SK-N-SH treated with all-trans-retinoic acid at 6 μM for 48 hours (cell line): Measurements from ENCODE around the gene WIPF1.
"Not testable (repeated sequence)": the region's sequence is repeated elsewhere in the genome, so short reads cannot be mapped to it uniquely, and the experiment has no call there.

ENCODE experiments used
- ATAC-seq: fragments of 200-7000 bp; cut with Tn5 transposase; 3 replicates; pipeline ENCODE4 v1.9.1; 2020; ENCODE audit warnings: mild to moderate bottlenecking, moderate library complexity
- ARNTL ChIP-seq: fragments of 450-650 bp; formaldehyde crosslinking; IDR thresholded peaks from 2 replicates; pipeline ENCODE4 v1.5.0; 2020; ENCODE audit warnings: low read depth, mild to moderate bottlenecking, moderate library complexity, borderline replicate concordance
- BACH2 ChIP-seq: fragments of 250-450 bp; sonication (Bioruptor Pico); IDR thresholded peaks from 2 replicates; pipeline ENCODE4 v1.9.0; 2021; ENCODE audit warnings: mild to moderate bottlenecking, borderline replicate concordance
- CSDC2 ChIP-seq: fragments of 250-450 bp; sonication (Bioruptor Pico); IDR thresholded peaks from 2 replicates; pipeline ENCODE4 v1.5.0; 2020; ENCODE audit warnings: mild to moderate bottlenecking, moderate library complexity
- ESRRG ChIP-seq: fragments of 250-450 bp; sonication (Bioruptor Pico); IDR thresholded peaks from 2 replicates; pipeline ENCODE4 v1.6.1; 2021; ENCODE audit warnings: mild to moderate bottlenecking
- GLIS3 ChIP-seq: fragments of 250-450 bp; sonication (Bioruptor Pico); IDR thresholded peaks from 2 replicates; pipeline ENCODE4 v1.5.0; 2020; ENCODE audit warnings: mild to moderate bottlenecking, moderate library complexity
- ISL1 ChIP-seq: fragments of 250-450 bp; sonication (Bioruptor Pico); IDR thresholded peaks from 2 replicates; pipeline ENCODE4 v2.1.2; 2022; ENCODE audit warnings: mild to moderate bottlenecking, moderate library complexity
- OSR1 ChIP-seq: fragments of 250-450 bp; sonication (Bioruptor Pico); IDR thresholded peaks from 2 replicates; pipeline ENCODE4 v1.8.0; 2022; ENCODE audit warnings: moderate library complexity, mild to moderate bottlenecking, inconsistent platforms
- PPARA ChIP-seq: fragments of 250-450 bp; sonication (Bioruptor Pico); IDR thresholded peaks from 2 replicates; pipeline ENCODE4 v1.5.0; 2020; ENCODE audit warnings: mild to moderate bottlenecking, borderline replicate concordance
- RARB ChIP-seq: fragments of 250-450 bp; sonication (Bioruptor Pico); IDR thresholded peaks from 2 replicates; pipeline ENCODE4 v1.8.0; 2021; ENCODE audit warnings: mild to moderate bottlenecking, moderate library complexity
- SNAI2 ChIP-seq: fragments of 250-450 bp; sonication (Bioruptor Pico); IDR thresholded peaks from 2 replicates; pipeline ENCODE4 v1.5.0; 2020; ENCODE audit warnings: mild to moderate bottlenecking, moderate library complexity
- TCF4 ChIP-seq: fragments of 250-450 bp; sonication (Bioruptor Pico); IDR thresholded peaks from 2 replicates; pipeline ENCODE4 v1.8.0; 2021; ENCODE audit warnings: mild to moderate bottlenecking, moderate library complexity, borderline replicate concordance
- TOX ChIP-seq: fragments of 250-450 bp; sonication (Bioruptor Pico); IDR thresholded peaks from 2 replicates; pipeline ENCODE4 v1.8.0; 2021; ENCODE audit warnings: mild to moderate bottlenecking, moderate library complexity, borderline replicate concordance
- ZC3H10 ChIP-seq: fragments of 250-450 bp; sonication (Bioruptor Pico); IDR thresholded peaks from 2 replicates; pipeline ENCODE4 v1.5.1; 2021; ENCODE audit warnings: mild to moderate bottlenecking, moderate library complexity
- ZFP3 ChIP-seq: fragments of 250-450 bp; sonication (Bioruptor Pico); IDR thresholded peaks from 2 replicates; pipeline ENCODE4 v1.5.0; 2020; ENCODE audit warnings: mild to moderate bottlenecking, moderate library complexity
- ZFP30 ChIP-seq: fragments of 450-650 bp; formaldehyde crosslinking; IDR thresholded peaks from 2 replicates; pipeline ENCODE4 v1.5.0; 2022; ENCODE audit warnings: mild to moderate bottlenecking, moderate library complexity
- ZNF565 ChIP-seq: fragments of 450-650 bp; formaldehyde crosslinking; conservative IDR thresholded peaks from 2 replicates; pipeline ENCODE4 v1.5.0; 2020; ENCODE audit warnings: low read depth, mild to moderate bottlenecking, moderate library complexity
- ZNF70 ChIP-seq: fragments of 450-650 bp; formaldehyde crosslinking; IDR thresholded peaks from 2 replicates; pipeline ENCODE4 v1.5.0; 2020; ENCODE audit warnings: mild to moderate bottlenecking, moderate library complexity
- ZNF8 ChIP-seq: fragments of 450-650 bp; formaldehyde crosslinking; IDR thresholded peaks from 2 replicates; pipeline ENCODE4 v1.5.0; 2020; ENCODE audit warnings: mild to moderate bottlenecking, moderate library complexity
- TF ChIP-seq, protein P1 (sequence below): fragments of 250-450 bp; sonication (Bioruptor Pico); IDR thresholded peaks from 2 replicates; pipeline ENCODE4 v1.5.1; 2020; ENCODE audit warnings: low read depth, mild to moderate bottlenecking, moderate library complexity
- TF ChIP-seq, protein P2 (sequence below): fragments of 250-450 bp; sonication (Bioruptor Pico); IDR thresholded peaks from 2 replicates; pipeline ENCODE4 v1.8.0; 2020; ENCODE audit warnings: mild to moderate bottlenecking, moderate library complexity, borderline replicate concordance
- TF ChIP-seq, protein P3 (sequence below): fragments of 250-450 bp; sonication (Bioruptor Pico); IDR thresholded peaks from 2 replicates; pipeline ENCODE4 v1.8.0; 2021; ENCODE audit warnings: low read depth, mild to moderate bottlenecking, moderate library complexity, borderline replicate concordance
- TF ChIP-seq, protein P4 (sequence below): fragments of 250-450 bp; sonication (Bioruptor Pico); IDR thresholded peaks from 2 replicates; pipeline ENCODE4 v1.5.1; 2021; ENCODE audit warnings: mild to moderate bottlenecking, moderate library complexity

The WIPF1 gene

DNA sequence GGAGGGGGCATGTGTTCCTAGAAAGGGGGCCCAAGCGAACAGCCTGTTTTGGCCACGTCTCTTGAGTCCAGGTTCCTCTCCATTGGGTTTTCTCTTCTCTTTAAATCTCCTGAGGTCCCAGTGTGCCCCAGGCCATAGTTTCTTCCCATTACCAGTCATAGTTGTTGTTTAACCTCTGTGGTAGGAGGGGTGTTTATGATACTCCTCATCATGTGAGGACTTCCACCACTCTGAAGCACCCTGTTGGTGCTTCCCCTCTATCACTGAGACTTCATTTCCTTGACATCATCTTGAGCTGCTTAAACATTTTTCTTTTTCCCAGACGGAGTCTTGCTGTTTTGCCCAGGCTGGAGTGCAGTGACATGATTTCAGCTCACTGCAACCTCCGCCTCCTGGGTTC is 45.9 kb downstream of the WIPF1 start:
- ATAC-seq, result peak; percentile 10; the same call in 1 of the 3 replicates

DNA sequence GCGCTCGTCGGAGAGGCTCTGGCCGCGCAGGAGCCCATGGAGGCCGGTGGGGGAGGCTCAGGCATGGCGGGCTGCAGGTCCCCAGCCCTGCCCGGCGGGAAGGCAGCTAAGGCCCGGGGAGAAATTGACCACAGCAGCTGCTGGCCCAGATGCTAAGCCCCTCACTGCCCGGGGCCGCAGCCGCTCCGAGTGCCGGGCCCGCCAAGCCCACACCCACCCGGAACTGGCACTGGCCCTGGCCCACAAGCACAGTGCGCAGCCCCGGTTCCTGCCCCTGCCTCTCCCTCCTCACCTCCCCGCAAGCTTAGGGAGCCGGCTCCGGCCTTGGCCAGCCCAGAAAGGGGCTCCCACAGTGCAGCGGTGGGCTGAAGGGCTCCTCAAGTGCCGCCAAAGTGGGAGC is 49.0 kb downstream of the WIPF1 start:
- ATAC-seq, result not testable (repeated sequence)

More for the DNA sequence above, 45.9 kb downstream of the WIPF1 start:
- TF ChIP-seq ARNTL (CRISPR knock-in tag) (no peak), GLIS3 (CRISPR knock-in tag) (no peak), TCF4 (CRISPR knock-in tag) (no peak), RARB (CRISPR knock-in tag) (no peak), ZC3H10 (no peak), ZFP30 (CRISPR knock-in tag) (no peak), ZNF8 (CRISPR knock-in tag) (no peak), TOX (CRISPR knock-in tag) (no peak), ZFP3 (CRISPR knock-in tag) (no peak), CSDC2 (no peak), OSR1 (no peak), SNAI2 (CRISPR knock-in tag) (no peak), ZNF565 (CRISPR knock-in tag) (no peak), BACH2 (CRISPR knock-in tag) (no peak), ISL1 (CRISPR knock-in tag) (no peak), ZNF70 (CRISPR knock-in tag) (no peak)
- TF ChIP-seq, protein P1, sequence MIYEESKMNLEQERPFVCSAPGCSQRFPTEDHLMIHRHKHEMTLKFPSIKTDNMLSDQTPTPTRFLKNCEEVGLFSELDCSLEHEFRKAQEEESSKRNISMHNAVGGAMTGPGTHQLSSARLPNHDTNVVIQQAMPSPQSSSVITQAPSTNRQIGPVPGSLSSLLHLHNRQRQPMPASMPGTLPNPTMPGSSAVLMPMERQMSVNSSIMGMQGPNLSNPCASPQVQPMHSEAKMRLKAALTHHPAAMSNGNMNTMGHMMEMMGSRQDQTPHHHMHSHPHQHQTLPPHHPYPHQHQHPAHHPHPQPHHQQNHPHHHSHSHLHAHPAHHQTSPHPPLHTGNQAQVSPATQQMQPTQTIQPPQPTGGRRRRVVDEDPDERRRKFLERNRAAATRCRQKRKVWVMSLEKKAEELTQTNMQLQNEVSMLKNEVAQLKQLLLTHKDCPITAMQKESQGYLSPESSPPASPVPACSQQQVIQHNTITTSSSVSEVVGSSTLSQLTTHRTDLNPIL (CRISPR knock-in tag), result no peak
- TF ChIP-seq, protein P2, sequence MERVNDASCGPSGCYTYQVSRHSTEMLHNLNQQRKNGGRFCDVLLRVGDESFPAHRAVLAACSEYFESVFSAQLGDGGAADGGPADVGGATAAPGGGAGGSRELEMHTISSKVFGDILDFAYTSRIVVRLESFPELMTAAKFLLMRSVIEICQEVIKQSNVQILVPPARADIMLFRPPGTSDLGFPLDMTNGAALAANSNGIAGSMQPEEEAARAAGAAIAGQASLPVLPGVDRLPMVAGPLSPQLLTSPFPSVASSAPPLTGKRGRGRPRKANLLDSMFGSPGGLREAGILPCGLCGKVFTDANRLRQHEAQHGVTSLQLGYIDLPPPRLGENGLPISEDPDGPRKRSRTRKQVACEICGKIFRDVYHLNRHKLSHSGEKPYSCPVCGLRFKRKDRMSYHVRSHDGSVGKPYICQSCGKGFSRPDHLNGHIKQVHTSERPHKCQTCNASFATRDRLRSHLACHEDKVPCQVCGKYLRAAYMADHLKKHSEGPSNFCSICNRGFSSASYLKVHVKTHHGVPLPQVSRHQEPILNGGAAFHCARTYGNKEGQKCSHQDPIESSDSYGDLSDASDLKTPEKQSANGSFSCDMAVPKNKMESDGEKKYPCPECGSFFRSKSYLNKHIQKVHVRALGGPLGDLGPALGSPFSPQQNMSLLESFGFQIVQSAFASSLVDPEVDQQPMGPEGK (CRISPR knock-in tag), result no peak
- TF ChIP-seq, protein P3, sequence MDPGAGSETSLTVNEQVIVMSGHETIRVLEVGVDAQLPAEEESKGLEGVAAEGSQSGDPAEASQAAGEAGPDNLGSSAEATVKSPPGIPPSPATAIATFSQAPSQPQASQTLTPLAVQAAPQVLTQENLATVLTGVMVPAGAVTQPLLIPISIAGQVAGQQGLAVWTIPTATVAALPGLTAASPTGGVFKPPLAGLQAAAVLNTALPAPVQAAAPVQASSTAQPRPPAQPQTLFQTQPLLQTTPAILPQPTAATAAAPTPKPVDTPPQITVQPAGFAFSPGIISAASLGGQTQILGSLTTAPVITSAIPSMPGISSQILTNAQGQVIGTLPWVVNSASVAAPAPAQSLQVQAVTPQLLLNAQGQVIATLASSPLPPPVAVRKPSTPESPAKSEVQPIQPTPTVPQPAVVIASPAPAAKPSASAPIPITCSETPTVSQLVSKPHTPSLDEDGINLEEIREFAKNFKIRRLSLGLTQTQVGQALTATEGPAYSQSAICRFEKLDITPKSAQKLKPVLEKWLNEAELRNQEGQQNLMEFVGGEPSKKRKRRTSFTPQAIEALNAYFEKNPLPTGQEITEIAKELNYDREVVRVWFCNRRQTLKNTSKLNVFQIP (CRISPR knock-in tag), result no peak
- TF ChIP-seq, protein P4, sequence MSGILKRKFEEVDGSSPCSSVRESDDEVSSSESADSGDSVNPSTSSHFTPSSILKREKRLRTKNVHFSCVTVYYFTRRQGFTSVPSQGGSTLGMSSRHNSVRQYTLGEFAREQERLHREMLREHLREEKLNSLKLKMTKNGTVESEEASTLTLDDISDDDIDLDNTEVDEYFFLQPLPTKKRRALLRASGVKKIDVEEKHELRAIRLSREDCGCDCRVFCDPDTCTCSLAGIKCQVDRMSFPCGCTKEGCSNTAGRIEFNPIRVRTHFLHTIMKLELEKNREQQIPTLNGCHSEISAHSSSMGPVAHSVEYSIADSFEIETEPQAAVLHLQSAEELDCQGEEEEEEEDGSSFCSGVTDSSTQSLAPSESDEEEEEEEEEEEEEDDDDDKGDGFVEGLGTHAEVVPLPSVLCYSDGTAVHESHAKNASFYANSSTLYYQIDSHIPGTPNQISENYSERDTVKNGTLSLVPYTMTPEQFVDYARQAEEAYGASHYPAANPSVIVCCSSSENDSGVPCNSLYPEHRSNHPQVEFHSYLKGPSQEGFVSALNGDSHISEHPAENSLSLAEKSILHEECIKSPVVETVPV, result no peak
- TF ChIP-seq, all 23 proteins: peak for 0

DNA sequence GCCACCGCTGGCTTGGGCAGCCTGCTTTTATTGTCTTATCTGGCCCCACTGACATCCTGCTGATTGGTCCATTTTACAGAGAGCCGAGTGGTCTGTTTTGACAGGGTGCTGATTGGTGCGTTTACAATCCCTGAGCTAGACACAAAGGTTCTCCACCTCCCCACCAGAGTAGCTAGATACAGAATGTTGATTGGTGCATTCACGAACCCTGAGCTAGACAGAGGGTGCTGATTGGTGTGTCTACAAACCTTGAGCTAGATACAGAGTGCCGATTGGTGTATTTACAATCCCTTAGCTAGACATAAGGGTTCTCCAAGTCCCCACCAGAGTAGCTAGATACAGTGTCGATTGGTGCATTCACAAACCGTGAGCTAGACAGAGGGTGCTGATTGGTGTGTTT is 49.6 kb downstream of the WIPF1 start:
- not testable (repeated sequence) for ATAC-seq

DNA sequence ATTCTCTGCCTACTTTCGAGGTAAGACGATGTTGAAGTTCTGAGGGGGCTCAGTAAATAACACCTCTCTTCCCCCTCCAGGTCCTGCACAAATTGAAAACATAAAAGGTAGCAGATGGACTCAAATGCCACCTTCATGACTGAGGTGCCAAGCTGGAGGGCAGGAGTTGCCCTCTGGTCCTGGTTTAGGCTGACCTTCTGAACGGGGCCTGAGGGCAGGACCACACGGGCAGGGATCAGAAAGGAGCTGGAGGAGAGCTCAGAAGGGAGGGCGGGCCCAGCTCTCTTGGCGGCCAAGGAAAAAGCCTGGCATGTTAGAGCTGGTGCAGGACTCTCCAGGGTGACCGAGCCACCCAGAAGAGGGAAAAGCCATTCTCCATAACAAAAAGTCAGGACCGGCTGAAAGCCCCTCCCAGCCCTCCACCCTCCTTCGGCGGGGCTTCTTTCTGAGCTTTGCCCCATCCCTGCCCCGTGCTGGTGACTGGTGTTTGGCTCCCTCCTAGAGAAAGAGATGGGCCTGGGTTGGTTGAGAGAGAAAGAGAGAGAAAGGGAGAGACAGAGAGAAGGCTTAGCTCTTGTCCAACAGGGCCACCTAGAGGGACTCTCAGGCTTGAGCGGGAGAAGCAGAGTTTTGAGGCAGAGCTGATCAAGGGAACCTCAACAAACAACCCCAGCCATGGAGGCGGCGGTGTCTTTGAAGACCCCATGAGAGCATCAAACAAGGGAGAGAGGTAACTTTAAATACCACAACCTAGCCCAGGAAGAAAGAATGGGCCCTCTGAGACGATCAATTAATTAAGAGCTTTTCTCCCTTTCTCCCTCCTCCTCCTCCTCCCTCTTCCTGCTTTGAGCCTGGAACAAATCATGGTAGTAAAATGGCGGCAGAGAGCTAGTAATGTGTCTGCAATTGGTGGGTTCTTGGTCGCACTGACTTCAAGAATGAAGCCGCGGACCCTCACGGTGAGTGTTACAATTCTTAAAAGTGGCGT is 50.8 kb downstream of the WIPF1 start:
- no peak for TF ChIP-seq RARB (CRISPR knock-in tag)
- TF ChIP-seq, protein P1 (CRISPR knock-in tag), result no peak
- no peak for TF ChIP-seq ZNF565 (CRISPR knock-in tag)
- TF ChIP-seq ESRRG, result no peak
- no peak for TF ChIP-seq TCF4 (CRISPR knock-in tag)
- TF ChIP-seq ISL1 (CRISPR knock-in tag), result no peak
- TF ChIP-seq ZC3H10, result no peak
- TF ChIP-seq OSR1, result no peak
- no peak for TF ChIP-seq BACH2 (CRISPR knock-in tag)
- no peak for TF ChIP-seq ZNF70 (CRISPR knock-in tag)
- TF ChIP-seq, protein P4, result no peak
- no peak for TF ChIP-seq SNAI2 (CRISPR knock-in tag)
- TF ChIP-seq, protein P2 (CRISPR knock-in tag), result no peak
- no peak for TF ChIP-seq PPARA (CRISPR knock-in tag)
- no peak for TF ChIP-seq ZFP3 (CRISPR knock-in tag)
- no peak for TF ChIP-seq ZFP30 (CRISPR knock-in tag)
- ATAC-seq, result peak; percentile 77
